Stimulated activated CD8-positive, alpha-beta memory T cell treated with anti-CD3 and anti-CD28 coated beads, Interleukin-4, amount 100 ng/mL, for 24 hours (primary cell): ENCODE measurements around the gene TPRN.
A peak's percentile ranks its signal among the peaks of the same experiment; 100 is the strongest.

ENCODE experiments used
- DNase-seq: peaks from one replicate; pipeline ENCODE4 v3.0.0-alpha.2; 2020; ENCODE audit warnings: low read depth

The TPRN gene

GRCh38 chr9:137225699-137226331 is 25.3 kb upstream of the TPRN start:
- no peak for DNase-seq

- no peak for DNase-seq
Measured at GRCh38 chr9:137224830-137225694, 24.5 kb upstream of the TPRN start, which contains the start of gene CYSRT1. TSS of gene CYSRT1 (plus strand) at chr9:137225174. CDS start at chr9:137225622, 448 bp downstream.

GRCh38 chr9:137223078-137223970 is 22.8 kb upstream of the TPRN start:
- peak; percentile 97 for DNase-seq

- DNase-seq = no peak
Measured at GRCh38 chr9:137222190-137223077, 21.9 kb upstream of the TPRN start, which contains the start of gene RNF208. TSS of gene RNF208 (minus strand) at chr9:137222240. CDS start at chr9:137221212, 1,028 bp downstream.

GRCh38 chr9:137221506-137222111 is 21.1 kb upstream of the TPRN start:
- DNase-seq = no peak

- DNase-seq = no peak
Measured at GRCh38 chr9:137221095-137221505, 20.6 kb upstream of the TPRN start.

- DNase-seq = no peak
Measured at GRCh38 chr9:137220317-137221094, 20.0 kb upstream of the TPRN start.

GRCh38 chr9:137219757-137220316 is 19.3 kb upstream of the TPRN start:
- no peak for DNase-seq

GRCh38 chr9:137218754-137219271 is 18.3 kb upstream of the TPRN start:
- DNase-seq = no peak

- no peak for DNase-seq
Measured at GRCh38 chr9:137218212-137218753, 17.7 kb upstream of the TPRN start.

- no peak for DNase-seq
Measured at GRCh38 chr9:137217276-137218211, 17.0 kb upstream of the TPRN start.

- no peak for DNase-seq
Measured at GRCh38 chr9:137216188-137216965, 15.8 kb upstream of the TPRN start.

GRCh38 chr9:137215196-137215986 is 14.8 kb upstream of the TPRN start:
- no peak for DNase-seq

GRCh38 chr9:137214620-137215019 is 14.1 kb upstream of the TPRN start:
- no peak for DNase-seq

GRCh38 chr9:137213160-137214060 is 12.9 kb upstream of the TPRN start:
- DNase-seq = no peak
